ENCODE measurements around the gene ABCC9.

DNA sequence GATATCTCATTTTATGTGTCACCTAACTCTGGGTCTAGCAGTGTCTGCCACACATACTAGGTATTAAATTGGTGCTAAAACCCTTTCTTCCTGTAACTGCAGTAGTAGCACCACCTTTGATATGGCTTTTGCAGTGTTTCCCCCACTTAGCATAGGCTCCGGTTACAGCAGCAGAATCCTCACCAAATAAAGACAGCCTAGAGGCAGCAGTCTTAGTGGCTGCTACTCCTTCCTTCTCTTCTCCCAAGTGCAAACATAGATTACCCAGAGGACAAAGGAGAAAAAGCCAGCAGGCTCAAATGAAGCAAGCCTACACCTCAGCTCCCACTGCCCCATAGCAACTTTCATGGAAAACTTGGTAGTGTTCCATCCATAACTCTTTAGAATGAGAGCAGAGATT, 30.1 kb upstream of the ABCC9 start:
- TF ChIP-seq, protein P1, sequence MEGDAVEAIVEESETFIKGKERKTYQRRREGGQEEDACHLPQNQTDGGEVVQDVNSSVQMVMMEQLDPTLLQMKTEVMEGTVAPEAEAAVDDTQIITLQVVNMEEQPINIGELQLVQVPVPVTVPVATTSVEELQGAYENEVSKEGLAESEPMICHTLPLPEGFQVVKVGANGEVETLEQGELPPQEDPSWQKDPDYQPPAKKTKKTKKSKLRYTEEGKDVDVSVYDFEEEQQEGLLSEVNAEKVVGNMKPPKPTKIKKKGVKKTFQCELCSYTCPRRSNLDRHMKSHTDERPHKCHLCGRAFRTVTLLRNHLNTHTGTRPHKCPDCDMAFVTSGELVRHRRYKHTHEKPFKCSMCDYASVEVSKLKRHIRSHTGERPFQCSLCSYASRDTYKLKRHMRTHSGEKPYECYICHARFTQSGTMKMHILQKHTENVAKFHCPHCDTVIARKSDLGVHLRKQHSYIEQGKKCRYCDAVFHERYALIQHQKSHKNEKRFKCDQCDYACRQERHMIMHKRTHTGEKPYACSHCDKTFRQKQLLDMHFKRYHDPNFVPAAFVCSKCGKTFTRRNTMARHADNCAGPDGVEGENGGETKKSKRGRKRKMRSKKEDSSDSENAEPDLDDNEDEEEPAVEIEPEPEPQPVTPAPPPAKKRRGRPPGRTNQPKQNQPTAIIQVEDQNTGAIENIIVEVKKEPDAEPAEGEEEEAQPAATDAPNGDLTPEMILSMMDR (IDR thresholded peaks at IDR 0.05), result no peak
- TF ChIP-seq POLR2A (IDR thresholded peaks at IDR 0.05), result no peak
